GM10248 (cell line): Measurements from ENCODE around the gene TEX36.

ENCODE experiments used
- CTCF ChIA-PET: fragments of 300-600 bp; sonication (Branson Sonifier 250); formaldehyde crosslinking; extraction: SDS; loops from one replicate; lab custom pipeline; 2021; ENCODE audit warnings: antibody characterized with exemption; lab: Yijun Ruan, JAX
- POLR2A ChIA-PET: fragments of 350-650 bp; sonication (Branson Sonifier 250); formaldehyde crosslinking; extraction: SDS; loops from one replicate; lab custom pipeline; 2020; ENCODE audit warnings: antibody characterized with exemption; lab: Yijun Ruan, JAX
- DNase-seq: peaks from one replicate; pipeline ENCODE4 v3.0.0; 2012; ENCODE audit errors: extremely low spot score
- TF ChIP-seq, protein P1 (sequence below): IDR thresholded peaks from 2 replicates; pipeline ENCODE4 v1.5.1; 2012; ENCODE audit warnings: mild to moderate bottlenecking, low read depth; ENCODE audit errors: extremely low read depth, missing control alignments, control extremely low read depth

The TEX36 gene

GRCh38 chr10:125683821-125684220 is 858 bp upstream of the TEX36 start:
- POLR2A ChIA-PET, result no interaction called here
- TF ChIP-seq, protein P1, sequence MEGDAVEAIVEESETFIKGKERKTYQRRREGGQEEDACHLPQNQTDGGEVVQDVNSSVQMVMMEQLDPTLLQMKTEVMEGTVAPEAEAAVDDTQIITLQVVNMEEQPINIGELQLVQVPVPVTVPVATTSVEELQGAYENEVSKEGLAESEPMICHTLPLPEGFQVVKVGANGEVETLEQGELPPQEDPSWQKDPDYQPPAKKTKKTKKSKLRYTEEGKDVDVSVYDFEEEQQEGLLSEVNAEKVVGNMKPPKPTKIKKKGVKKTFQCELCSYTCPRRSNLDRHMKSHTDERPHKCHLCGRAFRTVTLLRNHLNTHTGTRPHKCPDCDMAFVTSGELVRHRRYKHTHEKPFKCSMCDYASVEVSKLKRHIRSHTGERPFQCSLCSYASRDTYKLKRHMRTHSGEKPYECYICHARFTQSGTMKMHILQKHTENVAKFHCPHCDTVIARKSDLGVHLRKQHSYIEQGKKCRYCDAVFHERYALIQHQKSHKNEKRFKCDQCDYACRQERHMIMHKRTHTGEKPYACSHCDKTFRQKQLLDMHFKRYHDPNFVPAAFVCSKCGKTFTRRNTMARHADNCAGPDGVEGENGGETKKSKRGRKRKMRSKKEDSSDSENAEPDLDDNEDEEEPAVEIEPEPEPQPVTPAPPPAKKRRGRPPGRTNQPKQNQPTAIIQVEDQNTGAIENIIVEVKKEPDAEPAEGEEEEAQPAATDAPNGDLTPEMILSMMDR, result no peak

GRCh38 chr10:125679436-125679835 is 3.5 kb downstream of the TEX36 start:
- DNase-seq, result no peak
- TF ChIP-seq, protein P1, result no peak
- ChIA-PET CTCF (no interaction called here), POLR2A (no interaction called here)

More at GRCh38 chr10:125683821-125684220, 858 bp upstream of the TEX36 start:
- CTCF ChIA-PET, result no interaction called here
- DNase-seq, result no peak

GRCh38 chr10:125672884-125673283 is 10.1 kb downstream of the TEX36 start:
- TF ChIP-seq, protein P1, result no peak
- CTCF ChIA-PET, result interaction anchor here (0.9 kb wide), 1 partner anchor 10 kb away, joined by 3 read pairs; the partner anchor contains the start of gene TEX36

DNA sequence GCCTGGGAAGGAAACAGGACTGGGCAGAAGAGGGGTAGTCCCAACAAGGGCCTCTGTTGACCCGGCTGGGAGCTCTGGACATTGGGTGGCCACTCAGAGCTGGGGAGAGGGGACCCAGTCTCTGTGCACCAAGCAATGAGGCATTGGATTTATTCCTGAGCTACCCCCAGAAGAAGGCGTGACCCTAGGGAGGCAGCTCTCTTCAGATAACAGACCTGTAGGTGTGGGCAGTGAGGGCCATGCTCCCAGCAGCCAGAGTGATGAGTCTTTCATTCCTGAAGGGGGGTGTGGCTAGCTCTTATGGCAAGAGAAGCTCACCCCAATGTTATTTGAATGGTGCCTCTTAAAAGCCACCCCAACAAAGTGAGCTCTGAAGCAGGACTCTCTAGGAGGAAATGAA is 20.4 kb downstream of the TEX36 start:
- DNase-seq, result no peak
- TF ChIP-seq, protein P1, result no peak
- CTCF ChIA-PET, result no interaction called here
- POLR2A ChIA-PET, result no interaction called here

More at GRCh38 chr10:125672884-125673283, 10.1 kb downstream of the TEX36 start:
- no peak for DNase-seq
- POLR2A ChIA-PET, result no interaction called here

- no peak for DNase-seq
- TF ChIP-seq, protein P1, result no peak
- ChIA-PET POLR2A (no interaction called here), CTCF (no interaction called here)
These were observed 20.9 kb downstream of the TEX36 start for GRCh38 chr10:125661941-125662515.

- TF ChIP-seq, protein P1, result no peak
- CTCF ChIA-PET, result no interaction called here
- POLR2A ChIA-PET, result no interaction called here
- DNase-seq, result no peak
These were observed 21.5 kb downstream of the TEX36 start for GRCh38 chr10:125661431-125661940.
